Muscle layer of duodenum (tissue), 2 donors: ENCODE data around the gene ASS1.

Experiments
- H3K27ac ChIP-seq: one replicate; pipeline ENCODE4 v1.7.0; 2013; ENCODE audit warnings: mild to moderate bottlenecking, low read length
- H3K27me3 ChIP-seq: one replicate; pipeline ENCODE4 v1.7.0; 2013; ENCODE audit warnings: low read depth, mild to moderate bottlenecking, control low read depth, low read length
- H3K36me3 ChIP-seq, 2 donors: one replicate each; pipeline ENCODE4 v1.7.0; 2013; ENCODE audit warnings: low read length in 2 of 2, control low read depth in 1 of 2, mild to moderate bottlenecking in 1 of 2; ENCODE audit not compliant: insufficient read depth in 2 of 2, control insufficient read depth in 1 of 2
- H3K4me1 ChIP-seq, 2 donors: one replicate each; pipeline ENCODE4 v1.7.0; 2013; ENCODE audit warnings: low read length in 2 of 2, mild to moderate bottlenecking in 2 of 2, control low read depth in 1 of 2, moderate library complexity in 1 of 2; ENCODE audit not compliant: insufficient read depth in 2 of 2, control insufficient read depth in 1 of 2
- H3K4me3 ChIP-seq, 2 donors: one replicate each; pipeline ENCODE4 v1.7.0; 2013; ENCODE audit warnings: low read length in 2 of 2, low read depth in 1 of 2, mild to moderate bottlenecking in 1 of 2
- H3K9me3 ChIP-seq, 2 donors: one replicate each; pipeline ENCODE4 v1.7.0; 2013; ENCODE audit warnings: low read length in 2 of 2, control low read depth in 1 of 2, mild to moderate bottlenecking in 1 of 2; ENCODE audit not compliant: control insufficient read depth in 1 of 2
- donor health status: healthy.

Gene ASS1

GRCh38 chr9:130518233-130518632 is 73.5 kb downstream of the ASS1 start:
- Histone ChIP-seq H3K4me3 (no peak overlapping the region), H3K27me3 (no peaks in the 10 kb centered on the region), H3K4me1 (no peaks in the 10 kb centered on the region), H3K9me3 (no peaks in the 10 kb centered on the region), H3K36me3 (no peaks in the 10 kb centered on the region), H3K27ac (no peak overlapping the region)

- Histone ChIP-seq H3K9me3 (no peaks in the 10 kb centered on the region), H3K27ac (no peak overlapping the region), H3K4me3 (no peak overlapping the region), H3K4me1 (no peaks in the 10 kb centered on the region), H3K36me3 (no peaks in the 10 kb centered on the region), H3K27me3 (no peaks in the 10 kb centered on the region)
Observed at GRCh38 chr9:130518943-130519799, 74.4 kb downstream of the ASS1 start.

DNA sequence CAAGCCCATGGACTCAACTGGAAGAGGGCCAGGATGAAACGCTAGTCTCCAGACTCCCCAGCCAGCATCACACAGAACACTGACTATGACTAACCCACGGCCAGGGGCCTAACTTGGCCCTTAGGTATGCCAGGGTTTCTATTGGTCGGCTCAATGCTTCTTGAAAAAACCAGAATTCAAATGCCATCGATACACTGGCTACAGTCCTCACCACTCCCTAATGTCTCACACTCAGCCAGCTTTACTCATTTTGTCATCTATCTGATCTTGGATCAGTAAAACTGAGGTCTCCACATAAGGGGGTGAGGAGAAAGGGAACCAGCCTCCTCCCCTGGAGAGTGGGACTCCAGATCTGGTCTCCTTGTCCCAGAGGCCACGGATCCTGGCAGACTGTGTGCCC is 75.2 kb downstream of the ASS1 start:
- Histone ChIP-seq H3K36me3 (no peaks in the 10 kb centered on the region), H3K4me3 (no peak overlapping the region), H3K27me3 (no peaks in the 10 kb centered on the region), H3K27ac (no peak overlapping the region), H3K9me3 (no peaks in the 10 kb centered on the region), H3K4me1 (no peaks in the 10 kb centered on the region)

- Histone ChIP-seq H3K36me3 (no peaks in the 10 kb centered on the region), H3K4me3 (no peak overlapping the region), H3K9me3 (no peaks in the 10 kb centered on the region), H3K27me3 (no peaks in the 10 kb centered on the region), H3K4me1 (no peaks in the 10 kb centered on the region), H3K27ac (no peak overlapping the region)
Observed at GRCh38 chr9:130521715-130522114, 77.0 kb downstream of the ASS1 start.

GRCh38 chr9:130522233-130522808 is 77.6 kb downstream of the ASS1 start:
- H3K9me3 ChIP-seq = no peaks in the 10 kb centered on the region
- no peaks in the 10 kb centered on the region for H3K36me3 ChIP-seq
- H3K4me1 ChIP-seq = no peaks in the 10 kb centered on the region
- no peaks in the 10 kb centered on the region for H3K27me3 ChIP-seq
- H3K4me3 ChIP-seq = no peak overlapping the region
- H3K27ac ChIP-seq = no peak overlapping the region

DNA sequence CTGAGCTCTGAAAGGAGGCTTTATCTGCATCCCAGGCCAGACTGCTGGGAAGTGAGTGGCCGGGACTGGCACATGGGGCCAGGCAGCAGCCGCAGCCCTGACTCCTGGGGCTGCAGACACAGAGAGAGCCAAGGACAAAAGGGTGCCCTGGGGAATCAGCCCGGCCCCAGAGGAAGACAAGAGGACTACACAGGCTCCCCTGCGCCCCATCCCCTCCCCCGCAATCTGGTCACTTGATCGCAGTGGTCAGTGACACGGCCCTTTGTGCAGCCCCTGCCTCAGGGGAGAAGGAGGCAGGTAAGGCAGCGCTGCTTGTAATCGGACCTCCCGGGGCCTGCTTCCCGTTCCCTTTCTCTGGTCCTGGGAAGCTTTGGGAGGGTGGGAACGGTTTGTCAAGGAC is 79.2 kb downstream of the ASS1 start:
- Histone ChIP-seq H3K4me3 (no peak overlapping the region), H3K27me3 (no peaks in the 10 kb centered on the region), H3K9me3 (no peaks in the 10 kb centered on the region), H3K36me3 (no peaks in the 10 kb centered on the region), H3K4me1 (no peaks in the 10 kb centered on the region), H3K27ac (no peak overlapping the region)

DNA sequence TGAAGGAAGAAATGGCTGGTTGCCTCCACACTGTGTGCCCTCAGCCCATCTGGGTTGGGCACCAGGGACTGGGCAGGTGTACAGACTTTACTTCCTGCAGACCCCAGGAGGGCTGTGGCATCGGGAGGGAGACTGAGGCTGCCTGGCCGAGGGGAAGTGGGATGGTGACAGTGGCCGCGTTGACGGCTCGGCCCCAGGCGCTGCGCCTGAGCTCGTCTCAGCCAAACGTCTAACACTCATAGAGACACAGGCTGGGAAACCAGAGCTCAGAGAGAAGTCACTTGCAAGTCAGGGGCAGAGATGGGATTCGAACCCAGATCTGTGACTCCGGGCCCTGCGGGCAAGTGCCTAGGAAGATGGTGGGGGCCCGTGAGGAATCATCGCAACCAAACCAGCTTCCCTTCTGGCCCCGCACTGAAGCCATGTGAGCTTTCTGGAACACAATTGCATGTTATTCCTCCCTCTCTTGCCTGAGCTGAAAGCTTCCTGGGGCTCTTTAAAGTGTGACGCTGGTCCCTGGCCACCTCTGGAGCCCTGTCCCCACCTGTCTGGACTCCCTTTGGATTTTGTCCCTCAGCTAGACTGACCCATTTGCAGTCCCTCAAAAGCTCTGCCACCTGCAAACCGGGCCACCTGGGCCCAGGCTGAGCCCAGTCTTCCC is 81.6 kb downstream of the ASS1 start:
- H3K27ac ChIP-seq = no peak overlapping the region
- H3K9me3 ChIP-seq = no peaks in the 10 kb centered on the region
- no peak overlapping the region for H3K4me3 ChIP-seq
- H3K4me1 ChIP-seq = no peaks in the 10 kb centered on the region
- H3K27me3 ChIP-seq = no peaks in the 10 kb centered on the region
- no peaks in the 10 kb centered on the region for H3K36me3 ChIP-seq

GRCh38 chr9:130526854-130527650 is 82.3 kb downstream of the ASS1 start:
- Histone ChIP-seq H3K27ac (no peak overlapping the region), H3K36me3 (no peaks in the 10 kb centered on the region), H3K4me1 (no peaks in the 10 kb centered on the region), H3K27me3 (no peaks in the 10 kb centered on the region), H3K9me3 (no peaks in the 10 kb centered on the region), H3K4me3 (no peak overlapping the region)

DNA sequence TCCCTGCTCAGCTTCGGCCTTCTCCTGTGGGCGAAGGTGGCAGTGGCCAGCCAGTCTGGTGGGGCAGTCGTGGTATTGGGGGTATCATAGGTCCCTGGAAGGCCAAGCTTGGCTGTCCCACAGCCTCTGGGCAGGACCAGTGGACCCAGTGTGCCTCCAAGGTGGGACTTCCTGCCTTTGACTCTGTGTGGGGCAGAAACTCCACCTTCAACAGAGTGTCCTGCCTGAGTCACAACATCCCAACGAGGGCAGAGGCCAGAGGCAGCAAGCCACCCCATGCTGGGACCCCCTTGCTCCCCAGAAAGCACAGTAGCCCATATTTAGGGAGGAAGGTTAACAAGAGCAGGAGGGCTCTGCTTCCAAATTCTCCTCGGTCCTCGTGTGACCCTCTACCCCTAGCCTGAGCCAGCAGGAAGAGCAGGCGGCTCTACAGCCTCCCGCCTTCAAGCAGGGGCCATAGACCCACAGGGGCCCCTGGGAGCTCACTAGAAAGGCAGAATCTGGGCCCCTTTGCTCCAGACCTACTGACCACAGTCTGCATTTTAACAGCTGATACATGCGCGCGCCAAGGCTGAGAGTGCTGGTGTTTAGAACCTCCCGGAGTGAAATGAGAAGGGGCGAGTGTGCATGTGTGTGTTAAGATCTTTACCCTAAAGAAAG is 83.0 kb downstream of the ASS1 start:
- no peak overlapping the region for H3K27ac ChIP-seq
- H3K27me3 ChIP-seq = no peaks in the 10 kb centered on the region
- no peaks in the 10 kb centered on the region for H3K4me1 ChIP-seq
- H3K9me3 ChIP-seq = no peaks in the 10 kb centered on the region
- H3K4me3 ChIP-seq = no peak overlapping the region
- no peaks in the 10 kb centered on the region for H3K36me3 ChIP-seq

- Histone ChIP-seq H3K27me3 (no peaks in the 10 kb centered on the region), H3K9me3 (no peaks in the 10 kb centered on the region), H3K4me3 (no peak overlapping the region), H3K4me1 (no peaks in the 10 kb centered on the region), H3K36me3 (no peaks in the 10 kb centered on the region), H3K27ac (no peak overlapping the region)
Observed at GRCh38 chr9:130528674-130529073, 83.9 kb downstream of the ASS1 start.

DNA sequence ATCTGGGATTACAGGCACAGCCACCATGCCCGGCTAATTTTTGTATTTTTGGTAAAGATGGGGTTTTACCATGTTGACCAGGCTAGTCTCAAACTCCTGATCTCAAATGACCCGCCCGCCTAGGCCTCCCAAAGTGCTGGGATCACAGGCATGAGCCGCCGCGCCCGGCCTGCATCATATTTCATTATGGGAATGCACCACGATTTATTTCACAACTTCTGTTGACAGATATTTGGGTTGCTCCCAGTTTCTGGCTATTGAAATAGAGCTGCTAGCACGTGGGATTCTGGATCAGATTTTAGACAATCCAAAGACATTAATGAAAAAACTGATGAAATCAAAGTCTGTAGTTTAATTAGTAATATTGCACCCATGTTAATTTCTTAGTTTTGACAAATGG is 86.2 kb downstream of the ASS1 start:
- H3K4me1 ChIP-seq = peaks cover 0 to 3% of the 10 kb centered on the region in 2 donors
- no peak overlapping the region for H3K27ac ChIP-seq
- no peak overlapping the region for H3K4me3 ChIP-seq
- peaks cover 6% of the 10 kb centered on the region for H3K27me3 ChIP-seq
- no peaks in the 10 kb centered on the region for H3K36me3 ChIP-seq
- no peaks in the 10 kb centered on the region for H3K9me3 ChIP-seq
